Measurements from ENCODE around the gene PRR23A.

The PRR23A gene

DNA sequence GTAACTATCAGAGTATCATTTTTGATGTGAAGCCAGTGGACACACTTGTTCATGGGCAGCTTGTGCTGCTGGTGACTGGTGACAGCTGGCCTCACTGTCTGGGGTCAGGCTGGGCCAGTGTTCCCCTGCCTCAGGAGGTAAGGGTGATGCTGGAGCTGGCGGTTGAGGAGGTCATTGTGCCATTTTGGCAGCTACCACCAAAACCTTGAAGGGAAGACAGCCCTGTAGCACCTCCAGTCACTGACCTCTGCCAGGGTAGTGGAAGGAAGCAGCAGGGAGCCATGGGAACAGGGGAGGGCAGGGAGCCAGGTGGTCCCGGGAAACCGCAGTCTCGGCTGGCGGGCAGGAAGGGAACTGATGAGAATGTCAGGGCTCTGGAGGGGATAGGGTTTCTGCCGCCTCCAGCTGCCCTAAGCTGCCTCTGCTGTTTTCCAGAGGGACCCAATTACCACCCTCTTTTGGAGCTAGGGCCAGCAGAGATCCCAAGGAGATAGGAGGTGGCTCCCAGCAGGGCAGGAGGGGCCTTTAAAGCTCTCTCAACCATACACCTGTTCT is 34.2 kb downstream of the PRR23A start:
- DNase-seq, result no peak

DNA sequence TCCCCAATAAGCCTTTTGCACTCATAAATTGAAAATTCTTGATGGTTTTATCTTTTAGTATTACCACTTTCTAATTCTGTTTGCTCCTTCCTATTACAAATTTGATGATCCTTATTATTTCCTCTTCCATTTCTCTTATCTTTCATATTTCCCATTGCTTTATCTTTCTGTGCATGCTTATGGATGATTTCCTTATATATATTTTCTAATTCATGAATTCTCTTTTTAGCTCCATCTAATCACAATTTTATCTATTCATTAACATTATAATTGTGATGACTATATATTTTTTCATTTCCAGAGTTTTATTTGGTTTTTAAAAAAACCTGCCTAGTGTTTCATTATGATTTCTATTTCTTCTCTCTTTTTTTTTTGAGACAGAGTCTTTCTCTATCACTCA is 41.1 kb downstream of the PRR23A start:
- DNase-seq, result no peak

DNA sequence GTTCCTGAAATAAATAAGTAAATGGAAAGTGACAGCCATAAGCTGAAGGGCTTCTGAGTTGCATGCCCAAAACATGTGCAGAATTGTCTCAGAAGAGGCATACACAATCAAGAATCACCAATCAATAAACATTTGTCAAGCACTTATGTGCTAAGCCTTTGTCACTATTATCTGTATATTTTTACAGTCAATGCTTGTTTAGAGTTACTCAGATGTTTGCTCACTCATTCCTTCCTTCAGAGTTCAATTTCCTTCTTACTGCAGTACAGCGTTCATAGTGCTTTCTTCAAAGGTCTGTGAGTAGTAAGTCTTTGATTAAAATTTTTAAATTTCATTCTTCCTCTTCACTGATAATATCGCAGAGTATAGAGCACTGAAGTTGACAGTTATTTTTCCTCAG is 41.8 kb downstream of the PRR23A start:
- DNase-seq, result no peak

GRCh38 chr3:138962854-138963560 is 43.1 kb downstream of the PRR23A start:
- DNase-seq, result no peak

GRCh38 chr3:138960417-138960852 is 45.6 kb downstream of the PRR23A start:
- DNase-seq, result no peak

Measured in CD4-positive, alpha-beta T cell treated with Interleukin-4 for 4 hours (primary cell).